PC-9 (cell line): Measurements from ENCODE around the gene TADA2B.

Experiments used
- EZH2 ChIP-seq: fragments of 200-600 bp; sonication (generic); IDR thresholded peaks from 2 replicates; pipeline ENCODE4 v1.8.0; 2017; ENCODE audit warnings: antibody characterized with exemption, low read depth
- TF ChIP-seq, protein P1 (sequence below): fragments of 200-600 bp; sonication (generic); conservative IDR thresholded peaks from 2 replicates; pipeline ENCODE4 v1.6.1; 2017; ENCODE audit warnings: mixed run types, antibody characterized with exemption, mild to moderate bottlenecking, moderate library complexity

DNA sequence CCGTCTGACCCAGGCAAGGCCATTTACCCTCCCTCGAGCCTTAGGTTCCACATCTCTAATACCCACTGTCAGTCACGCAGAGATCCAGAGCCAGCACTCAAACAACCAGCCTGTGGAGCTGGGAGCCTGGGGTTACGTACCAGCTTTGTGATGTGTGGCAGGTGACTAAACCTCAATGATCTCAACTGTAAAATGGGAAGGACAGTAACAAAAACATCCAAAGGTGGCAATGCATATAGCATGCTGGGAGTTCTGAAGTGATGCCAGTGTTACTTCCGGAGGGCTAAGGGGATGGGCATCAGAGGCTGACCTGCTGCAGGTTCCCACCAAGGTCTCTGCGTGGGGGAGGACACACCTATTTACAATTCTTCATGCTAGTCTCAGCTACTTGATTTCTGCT lies 18.6 kb downstream of the TADA2B start:
- TF ChIP-seq, protein P1, sequence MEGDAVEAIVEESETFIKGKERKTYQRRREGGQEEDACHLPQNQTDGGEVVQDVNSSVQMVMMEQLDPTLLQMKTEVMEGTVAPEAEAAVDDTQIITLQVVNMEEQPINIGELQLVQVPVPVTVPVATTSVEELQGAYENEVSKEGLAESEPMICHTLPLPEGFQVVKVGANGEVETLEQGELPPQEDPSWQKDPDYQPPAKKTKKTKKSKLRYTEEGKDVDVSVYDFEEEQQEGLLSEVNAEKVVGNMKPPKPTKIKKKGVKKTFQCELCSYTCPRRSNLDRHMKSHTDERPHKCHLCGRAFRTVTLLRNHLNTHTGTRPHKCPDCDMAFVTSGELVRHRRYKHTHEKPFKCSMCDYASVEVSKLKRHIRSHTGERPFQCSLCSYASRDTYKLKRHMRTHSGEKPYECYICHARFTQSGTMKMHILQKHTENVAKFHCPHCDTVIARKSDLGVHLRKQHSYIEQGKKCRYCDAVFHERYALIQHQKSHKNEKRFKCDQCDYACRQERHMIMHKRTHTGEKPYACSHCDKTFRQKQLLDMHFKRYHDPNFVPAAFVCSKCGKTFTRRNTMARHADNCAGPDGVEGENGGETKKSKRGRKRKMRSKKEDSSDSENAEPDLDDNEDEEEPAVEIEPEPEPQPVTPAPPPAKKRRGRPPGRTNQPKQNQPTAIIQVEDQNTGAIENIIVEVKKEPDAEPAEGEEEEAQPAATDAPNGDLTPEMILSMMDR, result no peak
- no peak for TF ChIP-seq EZH2
